Measurements from ENCODE around the gene TCP10L.

GRCh38 chr21:32597205-32597604, 11.9 kb upstream of the TCP10L start:
- TF ChIP-seq CTCF (IDR thresholded peaks at IDR 0.05) (no peak), POLR2A (IDR thresholded peaks at IDR 0.05) (no peak), EP300 (IDR thresholded peaks at IDR 0.05) (no peak)
